ENCODE measurements around the gene FGF1.

The FGF1 gene

GRCh38 chr5:142584891-142585290 lies 101.0 kb downstream of the FGF1 start:
- TF ChIP-seq OSR1 (CRISPR knock-in tag; IDR thresholded peaks at IDR 0.05) (no peak), ZNF8 (CRISPR knock-in tag; IDR thresholded peaks at IDR 0.05) (no peak), ZNF70 (CRISPR knock-in tag; IDR thresholded peaks at IDR 0.05) (no peak), ARNTL (CRISPR knock-in tag; IDR thresholded peaks at IDR 0.05; ENCODE audit: borderline replicate concordance, low read depth) (no peak), TCF4 (CRISPR knock-in tag; IDR thresholded peaks at IDR 0.05; ENCODE audit: borderline replicate concordance) (no peak), PPARA (CRISPR knock-in tag; IDR thresholded peaks at IDR 0.05; ENCODE audit: borderline replicate concordance) (no peak), ZC3H10 (CRISPR knock-in tag; IDR thresholded peaks at IDR 0.05) (no peak), GLIS3 (CRISPR knock-in tag; IDR thresholded peaks at IDR 0.05) (no peak), CREB5 (CRISPR knock-in tag; IDR thresholded peaks at IDR 0.05; ENCODE audit: low read depth) (no peak), ZFP30 (CRISPR knock-in tag; IDR thresholded peaks at IDR 0.05) (no peak), ZFP3 (CRISPR knock-in tag; IDR thresholded peaks at IDR 0.05) (no peak), BACH2 (CRISPR knock-in tag; IDR thresholded peaks at IDR 0.05; ENCODE audit: borderline replicate concordance) (no peak), ZNF565 (CRISPR knock-in tag; conservative IDR thresholded peaks at IDR 0.05; ENCODE audit: low read depth) (no peak), ISL1 (CRISPR knock-in tag; IDR thresholded peaks at IDR 0.05) (no peak), TOX (CRISPR knock-in tag; IDR thresholded peaks at IDR 0.05; ENCODE audit: borderline replicate concordance) (no peak)
- TF ChIP-seq, protein P1, sequence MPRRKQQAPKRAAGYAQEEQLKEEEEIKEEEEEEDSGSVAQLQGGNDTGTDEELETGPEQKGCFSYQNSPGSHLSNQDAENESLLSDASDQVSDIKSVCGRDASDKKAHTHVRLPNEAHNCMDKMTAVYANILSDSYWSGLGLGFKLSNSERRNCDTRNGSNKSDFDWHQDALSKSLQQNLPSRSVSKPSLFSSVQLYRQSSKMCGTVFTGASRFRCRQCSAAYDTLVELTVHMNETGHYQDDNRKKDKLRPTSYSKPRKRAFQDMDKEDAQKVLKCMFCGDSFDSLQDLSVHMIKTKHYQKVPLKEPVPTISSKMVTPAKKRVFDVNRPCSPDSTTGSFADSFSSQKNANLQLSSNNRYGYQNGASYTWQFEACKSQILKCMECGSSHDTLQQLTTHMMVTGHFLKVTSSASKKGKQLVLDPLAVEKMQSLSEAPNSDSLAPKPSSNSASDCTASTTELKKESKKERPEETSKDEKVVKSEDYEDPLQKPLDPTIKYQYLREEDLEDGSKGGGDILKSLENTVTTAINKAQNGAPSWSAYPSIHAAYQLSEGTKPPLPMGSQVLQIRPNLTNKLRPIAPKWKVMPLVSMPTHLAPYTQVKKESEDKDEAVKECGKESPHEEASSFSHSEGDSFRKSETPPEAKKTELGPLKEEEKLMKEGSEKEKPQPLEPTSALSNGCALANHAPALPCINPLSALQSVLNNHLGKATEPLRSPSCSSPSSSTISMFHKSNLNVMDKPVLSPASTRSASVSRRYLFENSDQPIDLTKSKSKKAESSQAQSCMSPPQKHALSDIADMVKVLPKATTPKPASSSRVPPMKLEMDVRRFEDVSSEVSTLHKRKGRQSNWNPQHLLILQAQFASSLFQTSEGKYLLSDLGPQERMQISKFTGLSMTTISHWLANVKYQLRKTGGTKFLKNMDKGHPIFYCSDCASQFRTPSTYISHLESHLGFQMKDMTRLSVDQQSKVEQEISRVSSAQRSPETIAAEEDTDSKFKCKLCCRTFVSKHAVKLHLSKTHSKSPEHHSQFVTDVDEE (CRISPR knock-in tag; IDR thresholded peaks at IDR 0.05), result no peak
- TF ChIP-seq, protein P2, sequence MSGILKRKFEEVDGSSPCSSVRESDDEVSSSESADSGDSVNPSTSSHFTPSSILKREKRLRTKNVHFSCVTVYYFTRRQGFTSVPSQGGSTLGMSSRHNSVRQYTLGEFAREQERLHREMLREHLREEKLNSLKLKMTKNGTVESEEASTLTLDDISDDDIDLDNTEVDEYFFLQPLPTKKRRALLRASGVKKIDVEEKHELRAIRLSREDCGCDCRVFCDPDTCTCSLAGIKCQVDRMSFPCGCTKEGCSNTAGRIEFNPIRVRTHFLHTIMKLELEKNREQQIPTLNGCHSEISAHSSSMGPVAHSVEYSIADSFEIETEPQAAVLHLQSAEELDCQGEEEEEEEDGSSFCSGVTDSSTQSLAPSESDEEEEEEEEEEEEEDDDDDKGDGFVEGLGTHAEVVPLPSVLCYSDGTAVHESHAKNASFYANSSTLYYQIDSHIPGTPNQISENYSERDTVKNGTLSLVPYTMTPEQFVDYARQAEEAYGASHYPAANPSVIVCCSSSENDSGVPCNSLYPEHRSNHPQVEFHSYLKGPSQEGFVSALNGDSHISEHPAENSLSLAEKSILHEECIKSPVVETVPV (CRISPR knock-in tag; IDR thresholded peaks at IDR 0.05), result no peak
- TF ChIP-seq, protein P3, sequence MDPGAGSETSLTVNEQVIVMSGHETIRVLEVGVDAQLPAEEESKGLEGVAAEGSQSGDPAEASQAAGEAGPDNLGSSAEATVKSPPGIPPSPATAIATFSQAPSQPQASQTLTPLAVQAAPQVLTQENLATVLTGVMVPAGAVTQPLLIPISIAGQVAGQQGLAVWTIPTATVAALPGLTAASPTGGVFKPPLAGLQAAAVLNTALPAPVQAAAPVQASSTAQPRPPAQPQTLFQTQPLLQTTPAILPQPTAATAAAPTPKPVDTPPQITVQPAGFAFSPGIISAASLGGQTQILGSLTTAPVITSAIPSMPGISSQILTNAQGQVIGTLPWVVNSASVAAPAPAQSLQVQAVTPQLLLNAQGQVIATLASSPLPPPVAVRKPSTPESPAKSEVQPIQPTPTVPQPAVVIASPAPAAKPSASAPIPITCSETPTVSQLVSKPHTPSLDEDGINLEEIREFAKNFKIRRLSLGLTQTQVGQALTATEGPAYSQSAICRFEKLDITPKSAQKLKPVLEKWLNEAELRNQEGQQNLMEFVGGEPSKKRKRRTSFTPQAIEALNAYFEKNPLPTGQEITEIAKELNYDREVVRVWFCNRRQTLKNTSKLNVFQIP (CRISPR knock-in tag; IDR thresholded peaks at IDR 0.05; ENCODE audit: borderline replicate concordance, low read depth), result no peak
- TF ChIP-seq, protein P4, sequence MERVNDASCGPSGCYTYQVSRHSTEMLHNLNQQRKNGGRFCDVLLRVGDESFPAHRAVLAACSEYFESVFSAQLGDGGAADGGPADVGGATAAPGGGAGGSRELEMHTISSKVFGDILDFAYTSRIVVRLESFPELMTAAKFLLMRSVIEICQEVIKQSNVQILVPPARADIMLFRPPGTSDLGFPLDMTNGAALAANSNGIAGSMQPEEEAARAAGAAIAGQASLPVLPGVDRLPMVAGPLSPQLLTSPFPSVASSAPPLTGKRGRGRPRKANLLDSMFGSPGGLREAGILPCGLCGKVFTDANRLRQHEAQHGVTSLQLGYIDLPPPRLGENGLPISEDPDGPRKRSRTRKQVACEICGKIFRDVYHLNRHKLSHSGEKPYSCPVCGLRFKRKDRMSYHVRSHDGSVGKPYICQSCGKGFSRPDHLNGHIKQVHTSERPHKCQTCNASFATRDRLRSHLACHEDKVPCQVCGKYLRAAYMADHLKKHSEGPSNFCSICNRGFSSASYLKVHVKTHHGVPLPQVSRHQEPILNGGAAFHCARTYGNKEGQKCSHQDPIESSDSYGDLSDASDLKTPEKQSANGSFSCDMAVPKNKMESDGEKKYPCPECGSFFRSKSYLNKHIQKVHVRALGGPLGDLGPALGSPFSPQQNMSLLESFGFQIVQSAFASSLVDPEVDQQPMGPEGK (CRISPR knock-in tag; IDR thresholded peaks at IDR 0.05; ENCODE audit: borderline replicate concordance), result no peak
- no peak for ATAC-seq

DNA sequence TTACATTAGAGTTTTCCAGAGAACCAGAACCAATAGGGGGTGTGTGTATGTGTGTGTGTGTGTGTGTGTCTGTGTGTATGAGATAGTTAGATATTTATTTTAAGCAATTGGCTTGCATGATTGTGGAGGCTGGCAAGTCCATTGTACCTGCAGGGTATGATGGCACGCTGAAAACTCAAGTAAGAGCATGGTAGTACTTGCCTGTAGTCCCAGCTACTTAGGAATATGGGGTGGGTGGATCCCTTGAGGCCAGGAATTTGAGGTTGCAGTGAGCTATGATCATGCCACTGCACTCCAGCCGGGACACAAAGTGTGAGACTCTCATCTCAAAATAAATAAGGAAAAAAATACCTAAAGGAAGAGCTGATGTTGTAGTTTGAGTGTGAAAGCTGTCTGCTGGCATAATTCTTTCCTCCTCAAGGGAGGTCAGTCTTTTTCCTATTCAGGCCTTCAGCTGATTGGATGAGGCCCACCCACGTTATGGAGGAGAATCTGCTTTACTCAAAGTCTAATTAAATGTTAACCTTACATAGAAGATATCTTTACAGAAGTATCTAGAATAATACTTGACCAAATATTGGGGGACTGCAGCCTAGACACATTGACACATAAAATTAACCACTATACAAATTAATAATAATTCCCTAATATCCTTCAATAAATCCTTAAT lies 107.6 kb downstream of the FGF1 start:
- TF ChIP-seq, protein P4 (CRISPR knock-in tag; IDR thresholded peaks at IDR 0.05; ENCODE audit: borderline replicate concordance), result no peak
- TF ChIP-seq PPARA (CRISPR knock-in tag; IDR thresholded peaks at IDR 0.05; ENCODE audit: borderline replicate concordance), result no peak
- no peak for TF ChIP-seq ZFP3 (CRISPR knock-in tag; IDR thresholded peaks at IDR 0.05)
- no peak for TF ChIP-seq RARB (CRISPR knock-in tag; IDR thresholded peaks at IDR 0.05)
- TF ChIP-seq ARNTL (CRISPR knock-in tag; IDR thresholded peaks at IDR 0.05; ENCODE audit: borderline replicate concordance, low read depth), result no peak
- TF ChIP-seq, protein P1 (CRISPR knock-in tag; IDR thresholded peaks at IDR 0.05), result no peak
- TF ChIP-seq ZNF70 (CRISPR knock-in tag; IDR thresholded peaks at IDR 0.05), result no peak
- no peak for TF ChIP-seq BACH2 (CRISPR knock-in tag; IDR thresholded peaks at IDR 0.05; ENCODE audit: borderline replicate concordance)
- TF ChIP-seq ESRRG (CRISPR knock-in tag; IDR thresholded peaks at IDR 0.05), result no peak
- TF ChIP-seq CSDC2 (CRISPR knock-in tag; IDR thresholded peaks at IDR 0.05), result no peak
- no peak for TF ChIP-seq TCF4 (CRISPR knock-in tag; IDR thresholded peaks at IDR 0.05; ENCODE audit: borderline replicate concordance)
- TF ChIP-seq CREB5 (CRISPR knock-in tag; IDR thresholded peaks at IDR 0.05; ENCODE audit: low read depth), result no peak
- TF ChIP-seq ISL1 (CRISPR knock-in tag; IDR thresholded peaks at IDR 0.05), result no peak
- no peak for TF ChIP-seq SNAI2 (CRISPR knock-in tag; IDR thresholded peaks at IDR 0.05)
- no peak for TF ChIP-seq GLIS3 (CRISPR knock-in tag; IDR thresholded peaks at IDR 0.05)
- TF ChIP-seq OSR1 (CRISPR knock-in tag; IDR thresholded peaks at IDR 0.05), result no peak

More for the DNA sequence above, 107.6 kb downstream of the FGF1 start:
- ATAC-seq, result no peak
